SK-N-MC (cell line): ENCODE measurements around the gene SYNE1.

Experiments
- EZH2 ChIP-seq: fragments of 200-600 bp; sonication (generic); IDR thresholded peaks from one replicate; pipeline ENCODE4 v1.6.1; 2017; ENCODE audit warnings: antibody characterized with exemption
- FOXP2 ChIP-seq: optimal IDR thresholded peaks from 2 replicates; pipeline ENCODE3; 2011; ENCODE audit warnings: mild to moderate bottlenecking, moderate library complexity; ENCODE audit not compliant: insufficient read depth; ENCODE audit errors: extremely low read length, control extremely low read depth
- POLR2AphosphoS5 ChIP-seq: IDR thresholded peaks from 2 replicates; pipeline ENCODE4 v1.6.1; 2012; ENCODE audit warnings: mild to moderate bottlenecking, low read depth, low read length, borderline replicate concordance

GRCh38 chr6:152292555-152292954 is 344.6 kb downstream of the SYNE1 start:
- no peak for TF ChIP-seq POLR2AphosphoS5
- TF ChIP-seq EZH2: no peak
- no peak for TF ChIP-seq FOXP2
